Loucy (cell line): ENCODE measurements around the gene FGGY.

ENCODE experiments used
- EZH2phosphoT487 ChIP-seq: fragments of 200-600 bp; IDR thresholded peaks from 2 replicates; pipeline ENCODE4 v1.6.1; 2018; ENCODE audit warnings: antibody characterized with exemption, mild to moderate bottlenecking, moderate library complexity, borderline replicate concordance
- TF ChIP-seq, protein P1 (sequence below): fragments of 200-600 bp; sonication (generic); conservative IDR thresholded peaks from 2 replicates; pipeline ENCODE4 v1.5.1; 2014; ENCODE audit warnings: mild to moderate bottlenecking, antibody characterized with exemption, low read length

DNA sequence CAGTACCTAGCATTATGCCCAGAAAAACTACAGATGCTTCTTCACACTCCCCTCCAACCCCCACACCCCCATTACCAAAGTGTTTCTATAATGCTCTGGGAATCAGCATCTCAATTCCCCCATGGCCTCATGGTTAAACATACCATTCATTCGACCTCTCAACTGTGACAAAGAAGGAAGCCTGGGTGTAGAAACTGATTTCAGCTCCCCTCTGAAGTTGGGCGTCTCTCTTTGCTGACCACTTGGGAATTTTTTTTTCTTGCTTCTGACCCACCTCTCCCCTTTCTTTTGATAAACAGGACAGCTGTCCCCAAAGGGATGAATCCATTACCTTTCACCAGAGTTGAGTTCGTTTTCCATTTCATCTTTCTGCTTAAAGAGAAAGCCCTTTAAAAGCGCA lies 401.5 kb downstream of the FGGY start:
- TF ChIP-seq, protein P1, sequence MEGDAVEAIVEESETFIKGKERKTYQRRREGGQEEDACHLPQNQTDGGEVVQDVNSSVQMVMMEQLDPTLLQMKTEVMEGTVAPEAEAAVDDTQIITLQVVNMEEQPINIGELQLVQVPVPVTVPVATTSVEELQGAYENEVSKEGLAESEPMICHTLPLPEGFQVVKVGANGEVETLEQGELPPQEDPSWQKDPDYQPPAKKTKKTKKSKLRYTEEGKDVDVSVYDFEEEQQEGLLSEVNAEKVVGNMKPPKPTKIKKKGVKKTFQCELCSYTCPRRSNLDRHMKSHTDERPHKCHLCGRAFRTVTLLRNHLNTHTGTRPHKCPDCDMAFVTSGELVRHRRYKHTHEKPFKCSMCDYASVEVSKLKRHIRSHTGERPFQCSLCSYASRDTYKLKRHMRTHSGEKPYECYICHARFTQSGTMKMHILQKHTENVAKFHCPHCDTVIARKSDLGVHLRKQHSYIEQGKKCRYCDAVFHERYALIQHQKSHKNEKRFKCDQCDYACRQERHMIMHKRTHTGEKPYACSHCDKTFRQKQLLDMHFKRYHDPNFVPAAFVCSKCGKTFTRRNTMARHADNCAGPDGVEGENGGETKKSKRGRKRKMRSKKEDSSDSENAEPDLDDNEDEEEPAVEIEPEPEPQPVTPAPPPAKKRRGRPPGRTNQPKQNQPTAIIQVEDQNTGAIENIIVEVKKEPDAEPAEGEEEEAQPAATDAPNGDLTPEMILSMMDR, result no peak
- no peak for TF ChIP-seq EZH2phosphoT487
